ENCODE data around the gene SLC25A52. TPM values are rescaled to one million over a fixed set of nuclear protein-coding genes. Genes with fewer than 3 reads are reported as not detected.

SLC25A52 gene
- polyA plus RNA-seq, 1 experiment = not detected

GRCh38 chr18:31793531-31793930, 32.9 kb upstream of the SLC25A52 start:
- H3K27me3 ChIP-seq (ENCODE audit: control insufficient read depth, insufficient read depth, low read length) = no peaks in the 10 kb centered on the region
- POLR2A ChIA-PET = no interaction called here
- CTCF ChIA-PET = no interaction called here
- H3K4me3 ChIP-seq (ENCODE audit: low read depth, low read length) = no peak overlapping the region
- H3K36me3 ChIP-seq (ENCODE audit: control insufficient read depth, insufficient read depth, low read length) = no peaks in the 10 kb centered on the region
- no peak for DNase-seq (ENCODE audit: low read depth)
- TF ChIP-seq CTCF (IDR thresholded peaks at IDR 0.05; ENCODE audit: insufficient read depth, low read depth, low read length) = no peak

- H3K36me3 ChIP-seq (ENCODE audit: control insufficient read depth, insufficient read depth, low read length) = no peaks in the 10 kb centered on the region
- ChIA-PET POLR2A (no interaction called here), CTCF (no interaction called here)
- no peak overlapping the region for H3K4me3 ChIP-seq (ENCODE audit: low read depth, low read length)
- no peak for TF ChIP-seq CTCF (IDR thresholded peaks at IDR 0.05; ENCODE audit: insufficient read depth, low read depth, low read length)
- DNase-seq (ENCODE audit: low read depth) = no peak
- no peaks in the 10 kb centered on the region for H3K27me3 ChIP-seq (ENCODE audit: control insufficient read depth, insufficient read depth, low read length)
Observed at GRCh38 chr18:31792580-31792911, 31.9 kb upstream of the SLC25A52 start.

GRCh38 chr18:31791817-31792579, 31.3 kb upstream of the SLC25A52 start:
- no peak overlapping the region for H3K4me3 ChIP-seq (ENCODE audit: low read depth, low read length)
- no peaks in the 10 kb centered on the region for H3K27me3 ChIP-seq (ENCODE audit: control insufficient read depth, insufficient read depth, low read length)
- no peak for DNase-seq (ENCODE audit: low read depth)
- CTCF ChIA-PET = no interaction called here
- no peaks in the 10 kb centered on the region for H3K36me3 ChIP-seq (ENCODE audit: control insufficient read depth, insufficient read depth, low read length)
- no peak for TF ChIP-seq CTCF (IDR thresholded peaks at IDR 0.05; ENCODE audit: insufficient read depth, low read depth, low read length)
- POLR2A ChIA-PET = no interaction called here

- Histone ChIP-seq H3K4me3 (ENCODE audit: low read depth, low read length) (no peak overlapping the region), H3K36me3 (ENCODE audit: control insufficient read depth, insufficient read depth, low read length) (no peaks in the 10 kb centered on the region), H3K27me3 (ENCODE audit: control insufficient read depth, insufficient read depth, low read length) (no peaks in the 10 kb centered on the region)
- TF ChIP-seq CTCF (IDR thresholded peaks at IDR 0.05; ENCODE audit: insufficient read depth, low read depth, low read length) = no peak
- no peak for DNase-seq (ENCODE audit: low read depth)
- POLR2A ChIA-PET = no interaction called here
- CTCF ChIA-PET = no interaction called here
Observed at GRCh38 chr18:31789409-31789808, 28.7 kb upstream of the SLC25A52 start.

GRCh38 chr18:31783059-31783458, 22.4 kb upstream of the SLC25A52 start:
- POLR2A ChIA-PET = no interaction called here
- CTCF ChIA-PET = no interaction called here
- no peaks in the 10 kb centered on the region for H3K27me3 ChIP-seq (ENCODE audit: control insufficient read depth, insufficient read depth, low read length)
- H3K4me3 ChIP-seq (ENCODE audit: low read depth, low read length) = no peak overlapping the region
- no peaks in the 10 kb centered on the region for H3K36me3 ChIP-seq (ENCODE audit: control insufficient read depth, insufficient read depth, low read length)
- TF ChIP-seq CTCF (IDR thresholded peaks at IDR 0.05; ENCODE audit: insufficient read depth, low read depth, low read length) = no peak
- no peak for DNase-seq (ENCODE audit: low read depth)
